ENCODE measurements around the gene TAF4. TPM values are rescaled to one million over a fixed set of nuclear protein-coding genes. Genes with fewer than 3 reads are reported as not detected.
"Not testable (repeated sequence)": the region's sequence is repeated elsewhere in the genome, so short reads cannot be mapped to it uniquely, and the experiment has no call there.

The TAF4 gene
- total RNA-seq, 4 donors from 2014 or later: 7.1 to 15.9 (median 11.9) TPM

DNA sequence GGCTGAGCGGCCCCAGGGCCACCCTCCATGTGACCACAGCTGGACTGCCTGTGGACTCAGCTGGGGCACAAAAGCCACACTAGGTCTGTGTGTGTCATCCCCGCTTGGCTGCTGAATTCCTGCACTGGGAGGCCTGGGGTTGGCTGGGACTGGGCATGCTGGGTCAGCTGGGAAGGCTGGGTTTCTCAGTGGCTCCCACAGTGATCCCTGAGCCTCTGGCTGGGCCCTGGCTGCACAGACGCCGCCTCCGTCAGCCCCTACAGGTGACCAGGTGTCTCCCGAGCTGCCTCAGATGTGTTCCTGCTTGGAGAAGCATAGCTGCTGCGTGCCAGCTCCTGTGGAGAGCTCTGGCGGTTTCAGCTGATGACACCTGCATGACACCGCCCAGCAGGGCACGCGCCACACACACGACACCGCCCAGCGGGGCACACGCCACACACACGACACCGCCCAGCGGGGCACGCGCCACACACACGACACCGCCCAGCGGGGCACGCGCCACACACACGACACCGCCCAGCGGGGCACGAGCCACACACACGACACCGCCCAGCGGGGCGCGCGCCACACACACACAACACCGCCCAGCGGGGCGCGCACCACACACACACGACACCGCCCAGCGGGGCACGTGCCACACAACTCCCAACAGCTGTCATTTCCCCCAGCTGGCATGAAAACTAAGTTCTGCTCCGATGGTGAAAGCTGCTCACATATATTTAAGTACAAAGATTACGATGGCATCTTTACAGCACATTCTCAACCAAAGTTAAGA is 88.8 kb downstream of the TAF4 start:
- ATAC-seq (ENCODE audit: low FRiP score) (no peak), DNase-seq (ENCODE audit: low spot score) (no peak)
- TF ChIP-seq, protein P1, sequence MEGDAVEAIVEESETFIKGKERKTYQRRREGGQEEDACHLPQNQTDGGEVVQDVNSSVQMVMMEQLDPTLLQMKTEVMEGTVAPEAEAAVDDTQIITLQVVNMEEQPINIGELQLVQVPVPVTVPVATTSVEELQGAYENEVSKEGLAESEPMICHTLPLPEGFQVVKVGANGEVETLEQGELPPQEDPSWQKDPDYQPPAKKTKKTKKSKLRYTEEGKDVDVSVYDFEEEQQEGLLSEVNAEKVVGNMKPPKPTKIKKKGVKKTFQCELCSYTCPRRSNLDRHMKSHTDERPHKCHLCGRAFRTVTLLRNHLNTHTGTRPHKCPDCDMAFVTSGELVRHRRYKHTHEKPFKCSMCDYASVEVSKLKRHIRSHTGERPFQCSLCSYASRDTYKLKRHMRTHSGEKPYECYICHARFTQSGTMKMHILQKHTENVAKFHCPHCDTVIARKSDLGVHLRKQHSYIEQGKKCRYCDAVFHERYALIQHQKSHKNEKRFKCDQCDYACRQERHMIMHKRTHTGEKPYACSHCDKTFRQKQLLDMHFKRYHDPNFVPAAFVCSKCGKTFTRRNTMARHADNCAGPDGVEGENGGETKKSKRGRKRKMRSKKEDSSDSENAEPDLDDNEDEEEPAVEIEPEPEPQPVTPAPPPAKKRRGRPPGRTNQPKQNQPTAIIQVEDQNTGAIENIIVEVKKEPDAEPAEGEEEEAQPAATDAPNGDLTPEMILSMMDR (IDR thresholded peaks at IDR 0.05): no peak

DNA sequence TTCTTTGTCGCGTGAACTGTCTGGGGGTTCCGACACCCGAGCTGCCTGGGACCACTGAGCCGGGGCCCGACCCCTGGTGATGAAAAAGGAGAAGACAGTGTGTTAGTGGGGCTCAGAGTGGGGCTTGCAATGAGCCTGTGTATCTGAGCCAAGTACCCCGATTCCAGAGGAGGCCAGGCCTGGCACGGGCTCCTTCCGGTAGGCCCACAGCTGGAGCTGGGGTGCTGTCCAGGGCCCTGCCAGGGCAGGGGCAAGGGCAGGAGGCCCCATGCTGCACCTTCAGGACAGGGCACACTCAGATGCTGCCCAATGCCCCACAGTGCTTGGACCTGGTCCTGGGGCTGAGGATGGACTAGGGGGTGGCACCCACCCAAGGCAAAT is 89.4 kb downstream of the TAF4 start:
- no peak for ATAC-seq (ENCODE audit: low FRiP score)
- TF ChIP-seq, protein P1 (IDR thresholded peaks at IDR 0.05): no peak
- no peak for DNase-seq (ENCODE audit: low spot score)

DNA sequence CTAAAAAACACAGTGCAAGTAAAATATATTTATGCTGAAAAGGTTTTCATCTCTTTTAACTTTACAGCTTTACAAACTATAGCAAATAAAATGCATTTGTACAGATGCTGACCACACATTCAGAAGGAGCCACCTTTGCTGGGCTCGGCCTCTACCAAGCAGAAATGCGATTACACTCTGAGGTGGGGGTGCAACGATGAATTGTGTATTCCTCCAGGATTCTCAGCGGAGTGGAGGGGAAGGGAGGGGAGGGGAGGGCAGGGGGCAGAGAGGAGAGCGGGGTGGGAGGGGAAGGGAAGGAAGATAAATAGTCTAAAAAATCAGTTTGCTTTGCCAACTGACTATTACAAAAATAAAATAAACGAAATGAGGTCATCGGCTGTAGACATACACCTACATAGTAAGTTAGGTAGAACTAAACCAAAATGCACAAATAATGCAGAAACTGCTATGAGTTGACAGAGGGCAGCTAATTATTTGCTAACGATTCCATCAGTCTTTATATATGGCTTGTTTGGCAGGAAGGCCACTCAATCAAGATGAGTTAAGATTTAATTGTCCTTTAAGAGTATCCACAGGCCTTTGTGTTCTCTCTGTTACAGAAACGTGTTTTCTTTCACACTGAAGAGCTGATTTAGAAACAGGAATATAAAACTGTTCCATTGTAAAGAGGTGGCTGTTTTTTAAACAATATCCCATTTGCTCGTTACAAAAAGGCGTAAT is 90.1 kb downstream of the TAF4 start:
- TF ChIP-seq, protein P1 (IDR thresholded peaks at IDR 0.05): no peak
- no peak for ATAC-seq (ENCODE audit: low FRiP score)
- no peak for DNase-seq (ENCODE audit: low spot score)

DNA sequence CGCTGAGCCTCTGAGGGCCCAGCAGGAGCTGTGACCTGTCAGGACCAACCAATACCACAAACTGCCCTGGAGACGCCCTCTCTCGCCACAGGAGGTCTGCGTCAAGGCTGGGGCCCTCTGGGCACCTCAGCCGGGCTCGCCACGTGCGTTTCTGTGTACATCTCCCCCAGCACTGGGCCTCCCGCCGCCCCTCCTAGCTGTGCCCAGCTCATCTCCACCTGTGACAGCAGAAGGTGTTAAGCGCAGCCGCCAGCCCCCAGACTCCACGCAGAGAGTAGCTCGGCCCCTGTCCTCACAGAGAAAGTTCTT is 91.4 kb downstream of the TAF4 start:
- ATAC-seq (ENCODE audit: low FRiP score): no peak
- TF ChIP-seq, protein P1 (IDR thresholded peaks at IDR 0.05): no peak

DNA sequence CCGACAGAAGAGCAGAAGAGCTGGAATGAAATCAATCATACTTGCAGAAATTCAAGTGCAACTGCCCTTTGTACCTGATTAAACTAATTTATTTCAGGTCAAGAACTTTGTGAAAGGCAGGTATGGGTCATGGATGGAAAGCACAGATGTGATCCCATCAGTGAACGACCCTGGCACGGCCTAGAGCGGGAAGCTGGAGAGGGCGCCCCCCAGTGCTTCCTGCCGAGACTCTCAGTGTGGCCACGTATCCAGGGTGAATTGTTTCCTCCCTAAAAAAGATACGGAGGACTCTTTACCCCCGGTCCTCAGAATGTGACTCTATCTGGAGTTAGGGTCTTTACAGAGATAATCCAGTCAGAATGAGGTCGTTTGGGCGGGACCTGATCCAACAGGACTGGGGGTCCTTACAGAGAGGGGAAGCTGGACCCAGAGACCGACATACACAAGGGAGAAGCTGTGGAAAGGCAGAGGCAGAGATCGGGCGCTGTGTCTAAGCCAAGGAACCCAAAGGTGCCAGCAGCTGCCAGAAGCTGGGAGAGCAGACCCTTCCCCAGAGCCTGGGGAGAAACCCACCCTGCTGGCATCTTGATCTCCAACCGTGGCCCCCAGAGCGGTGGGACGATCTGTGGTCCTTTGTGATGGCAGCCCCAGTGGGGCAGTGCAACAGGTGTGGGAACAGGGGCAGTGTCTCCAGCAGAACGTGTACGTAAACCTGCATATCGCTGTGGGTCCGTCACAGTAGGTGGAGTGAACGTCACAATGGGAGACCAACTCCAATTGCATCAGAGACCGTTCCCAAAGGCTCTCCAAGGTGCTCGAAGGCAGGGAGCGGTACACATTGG is 91.9 kb downstream of the TAF4 start:
- TF ChIP-seq, protein P1 (IDR thresholded peaks at IDR 0.05): no peak
- DNase-seq (ENCODE audit: low spot score) (no peak), ATAC-seq (ENCODE audit: low FRiP score) (no peak)

More for the DNA sequence above, 91.4 kb downstream of the TAF4 start:
- DNase-seq (ENCODE audit: low spot score): no peak

DNA sequence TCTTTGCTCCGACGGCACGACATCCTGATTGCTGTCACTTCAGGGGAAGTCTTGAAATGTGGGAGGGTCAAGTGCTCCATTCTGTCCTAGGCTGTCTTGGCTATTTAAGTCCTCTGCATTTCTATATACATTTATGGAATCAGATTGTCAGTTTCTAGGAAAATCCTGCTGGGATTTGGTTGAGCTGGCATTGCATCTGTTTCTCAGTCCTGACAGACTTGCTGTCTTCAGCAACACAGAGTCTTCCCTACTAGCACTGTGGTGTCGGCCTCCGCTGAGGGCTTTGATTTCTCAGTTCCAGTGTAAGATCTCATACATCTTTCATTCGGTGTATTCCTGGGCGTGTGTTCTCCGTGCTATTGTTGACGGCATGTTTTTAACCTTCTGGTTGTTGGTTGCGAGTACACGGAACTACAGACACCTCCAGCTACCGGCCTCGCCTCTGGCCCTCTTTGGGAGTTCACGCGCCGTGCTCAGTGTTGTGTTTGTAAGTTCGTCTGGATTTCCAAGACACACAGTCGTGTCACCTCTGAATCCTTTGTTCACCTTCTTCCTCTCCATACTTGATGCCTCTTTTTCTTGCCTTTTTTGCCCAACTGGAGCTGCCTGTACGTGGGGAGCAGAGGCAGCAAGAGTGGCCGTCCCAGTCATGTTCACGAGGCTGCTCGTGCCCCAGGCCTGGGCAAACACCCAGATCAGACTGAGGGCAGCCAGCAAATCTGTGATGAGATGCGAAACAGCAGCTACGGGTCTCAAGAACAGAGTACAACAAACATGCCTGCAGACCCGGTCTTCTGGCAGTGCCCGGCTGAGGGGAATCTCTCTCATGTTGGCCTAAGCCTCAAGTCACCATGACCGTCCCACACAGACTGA is 92.8 kb downstream of the TAF4 start:
- ATAC-seq (ENCODE audit: low FRiP score): no peak
- TF ChIP-seq, protein P1 (IDR thresholded peaks at IDR 0.05): no peak
- no peak for DNase-seq (ENCODE audit: low spot score)

DNA sequence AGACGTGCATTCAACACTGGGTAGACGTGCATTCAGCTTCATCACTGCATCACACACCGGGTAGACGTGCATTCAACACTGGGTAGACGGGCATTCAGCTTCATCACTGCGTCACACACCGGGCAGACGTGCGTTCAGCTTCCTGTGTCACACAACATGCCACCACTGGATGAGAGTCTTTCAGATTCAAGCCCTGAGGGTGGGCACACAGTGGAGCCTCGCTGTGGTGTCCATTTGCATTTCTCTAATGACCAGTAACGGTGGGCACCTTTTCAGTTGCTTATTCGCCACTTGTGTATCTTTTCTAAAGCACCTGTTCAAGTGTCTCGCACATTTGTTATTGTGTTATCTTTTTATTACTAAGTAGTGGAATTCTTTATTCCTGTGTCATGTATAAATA is 94.1 kb downstream of the TAF4 start:
- not testable (repeated sequence) for DNase-seq (ENCODE audit: low spot score); ATAC-seq (ENCODE audit: low FRiP score)

Measured in omental fat pad (tissue), 4 donors.